NK-92 treated with Interleukin-12 subunit alpha and Interleukin-12 subunit beta, amount 100 ng/mL, for 24 hours (cell line): ENCODE results near the gene LRP2BP.
"Not testable (repeated sequence)": the region's sequence is repeated elsewhere in the genome, so short reads cannot be mapped to it uniquely, and the experiment has no call there.

Experiments
- DNase-seq: peaks from one replicate; lab custom pipeline; 2025; lab: John Stamatoyannopoulos, UW

The LRP2BP gene

GRCh38 chr4:185395956-185396723, 416 bp upstream of the LRP2BP start:
- peak; percentile 91 for DNase-seq

DNA sequence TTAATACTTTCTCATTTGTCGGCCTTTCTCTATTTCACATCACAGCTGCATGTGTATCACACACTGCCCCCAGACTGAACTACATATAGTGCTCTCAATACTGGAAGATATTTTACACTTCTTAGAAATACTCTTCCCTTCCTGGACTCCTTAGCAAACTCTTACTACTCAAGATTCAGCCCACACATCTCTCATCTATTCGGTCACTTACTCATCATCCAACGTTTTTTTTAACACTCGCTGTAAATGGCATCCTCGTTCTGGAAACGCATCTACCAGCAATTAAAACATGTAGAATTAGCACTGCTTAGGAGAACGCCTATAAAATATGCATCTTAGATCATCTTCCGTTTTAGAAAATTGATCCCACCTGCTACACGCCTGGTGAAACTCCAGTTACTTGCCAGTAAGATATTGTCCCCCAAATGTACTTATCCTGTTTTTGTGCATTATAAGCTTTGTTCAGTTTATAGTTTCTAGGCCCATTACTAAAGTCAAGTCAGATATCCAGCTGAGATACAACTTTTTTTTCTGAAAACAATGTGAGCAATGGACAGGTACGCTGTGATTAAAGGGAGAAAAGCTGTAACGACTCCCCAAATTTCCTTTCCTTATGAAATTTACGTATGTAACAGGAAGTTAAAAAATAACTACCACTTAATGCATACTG, 1.0 kb downstream of the LRP2BP start:
- no peak for DNase-seq

DNA sequence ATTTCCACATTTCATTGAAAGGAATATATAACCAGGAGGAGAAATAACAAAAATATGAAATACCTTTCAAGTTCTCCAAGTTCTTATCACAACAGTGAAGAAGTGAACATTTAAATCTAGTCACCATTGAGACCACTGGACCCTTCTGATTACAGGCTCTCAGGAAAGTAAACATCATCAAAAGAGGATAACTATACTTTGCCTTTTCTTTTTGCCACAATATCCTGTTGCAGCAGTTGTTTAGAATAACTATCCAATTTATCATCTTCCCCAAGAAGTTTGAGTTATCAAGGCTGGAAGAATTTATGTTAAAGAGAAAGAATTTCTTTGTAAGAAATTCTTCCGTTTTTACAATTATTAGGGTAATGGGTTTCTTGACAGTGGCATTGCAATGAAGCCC, 3.6 kb downstream of the LRP2BP start:
- DNase-seq: no peak

DNA sequence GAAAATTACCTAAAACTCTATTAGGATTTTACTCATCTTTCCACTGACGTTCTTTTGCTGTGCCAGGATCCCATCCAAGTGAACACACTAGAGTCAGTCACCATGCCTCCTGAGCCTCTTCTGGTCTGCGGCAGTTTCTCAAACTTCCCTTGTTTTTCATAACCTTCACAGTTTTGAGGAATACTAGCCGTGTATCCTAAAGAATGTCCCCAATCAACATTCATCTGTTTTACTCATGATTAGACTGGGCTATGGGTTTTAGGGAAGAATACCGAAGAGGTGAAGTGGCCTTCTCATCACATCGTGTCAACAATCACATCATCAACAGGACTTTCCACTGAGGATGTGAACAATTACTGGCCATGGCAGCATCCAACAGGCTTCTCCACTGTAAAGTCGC, 4.8 kb downstream of the LRP2BP start:
- DNase-seq: no peak

GRCh38 chr4:185387957-185388356, 7.8 kb downstream of the LRP2BP start:
- no peak for DNase-seq

GRCh38 chr4:185384930-185385331, 10.8 kb downstream of the LRP2BP start:
- DNase-seq: no peak

GRCh38 chr4:185384061-185384460, 11.7 kb downstream of the LRP2BP start:
- no peak for DNase-seq

GRCh38 chr4:185383451-185383850, 12.3 kb downstream of the LRP2BP start:
- no peak for DNase-seq

GRCh38 chr4:185382754-185383153, 13.0 kb downstream of the LRP2BP start:
- no peak for DNase-seq

DNA sequence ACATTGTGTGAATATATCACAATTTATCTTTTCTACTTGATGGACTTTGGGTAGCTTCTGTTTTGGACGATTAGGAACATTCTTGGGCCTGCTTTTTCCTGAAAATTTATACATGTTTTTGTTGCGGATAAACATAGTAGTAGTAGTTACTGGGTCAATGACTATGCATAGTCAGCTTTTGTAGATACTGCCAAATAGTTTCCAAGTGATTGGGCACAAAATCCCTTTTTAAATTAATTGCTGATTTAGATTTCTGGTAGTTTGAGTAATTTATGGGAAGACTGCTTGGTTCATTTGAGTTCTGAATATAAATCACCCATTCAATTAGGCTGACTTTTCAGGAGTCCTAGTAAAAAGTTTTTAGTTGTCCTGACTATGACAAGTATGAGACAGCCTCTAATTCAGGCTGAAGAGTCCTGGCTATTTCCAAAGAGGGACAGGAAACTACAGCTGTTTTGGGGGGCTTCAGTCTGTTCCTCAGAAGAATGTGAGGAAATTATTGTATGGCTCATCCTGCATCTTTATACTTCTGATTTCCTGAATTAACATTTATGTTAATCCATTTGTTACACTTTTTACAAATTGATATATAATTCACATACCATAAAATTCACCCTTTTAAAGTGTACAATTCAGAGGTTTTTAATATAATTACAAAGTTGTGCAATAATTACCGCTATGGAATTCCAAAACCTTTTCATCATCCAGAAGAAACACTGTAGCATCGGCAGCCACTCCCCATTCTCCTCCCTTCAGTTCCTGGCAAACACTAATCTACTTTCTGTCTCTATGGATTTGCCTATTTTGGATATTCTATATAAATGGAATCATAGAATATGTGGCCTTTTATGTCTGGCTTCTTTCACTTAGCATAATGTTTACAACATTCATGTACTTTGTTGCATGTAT, 14.2 kb downstream of the LRP2BP start:
- DNase-seq: no peak

DNA sequence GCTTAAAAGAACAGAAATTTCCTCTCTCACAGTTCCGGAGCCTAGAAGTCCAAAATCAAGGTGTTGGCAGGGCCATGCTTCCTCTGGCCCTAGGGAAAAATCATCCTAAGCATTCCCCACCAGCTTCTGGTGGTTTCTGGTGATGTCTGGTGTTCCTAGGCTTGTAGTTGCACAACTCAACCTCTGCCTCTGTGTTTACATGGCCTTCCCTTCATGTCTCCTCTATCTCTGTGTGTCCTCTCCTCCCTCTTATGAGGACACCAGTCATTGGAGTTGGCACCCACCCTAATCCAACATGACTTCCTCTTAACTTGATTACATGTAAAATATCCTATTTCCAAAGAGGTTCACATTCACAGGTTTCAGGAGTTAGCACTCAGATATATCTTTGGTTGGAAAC, 15.4 kb downstream of the LRP2BP start:
- no peak for DNase-seq

- no peak for DNase-seq
Measured at GRCh38 chr4:185379326-185380295, 16.1 kb downstream of the LRP2BP start.

- DNase-seq: no peak
Measured at GRCh38 chr4:185378264-185378663, 17.5 kb downstream of the LRP2BP start.

- no peak for DNase-seq
Measured at GRCh38 chr4:185374573-185374972, 21.2 kb downstream of the LRP2BP start.

- DNase-seq: no peak
Measured at GRCh38 chr4:185374027-185374426, 21.7 kb downstream of the LRP2BP start.

GRCh38 chr4:185371702-185372101, 24.0 kb downstream of the LRP2BP start:
- no peak for DNase-seq

DNA sequence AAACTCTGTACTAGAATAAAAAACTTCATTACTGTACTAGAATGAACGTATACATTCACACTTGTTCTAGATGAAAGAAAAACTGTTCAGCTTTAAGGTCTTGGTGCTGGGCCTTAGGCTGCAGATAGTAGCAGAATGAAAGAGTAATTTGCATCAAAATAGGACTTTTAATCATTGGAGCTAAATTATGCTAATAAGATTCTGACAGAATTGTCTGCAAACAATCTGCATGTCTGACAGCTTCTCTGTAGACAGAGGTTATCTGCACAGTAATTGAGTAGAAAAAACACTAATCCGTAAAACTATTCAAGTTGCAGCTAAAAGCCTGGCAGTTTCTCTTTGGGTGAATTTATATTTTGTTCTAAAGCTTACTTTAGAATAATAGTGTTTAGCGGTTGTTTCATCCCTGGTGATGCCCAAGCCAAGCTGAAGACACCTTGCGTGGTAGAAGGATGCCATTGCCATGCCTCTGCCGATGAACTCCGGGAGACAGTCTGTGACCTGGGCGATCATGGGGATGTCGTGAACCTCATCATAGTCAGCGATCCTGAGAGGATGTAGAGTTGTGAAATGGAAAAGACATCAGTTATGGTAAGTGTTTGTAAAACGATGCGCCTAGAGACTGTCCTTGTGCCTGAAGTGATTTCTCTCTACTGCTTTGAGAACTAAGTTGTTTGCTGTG, 25.3 kb downstream of the LRP2BP start:
- DNase-seq: no peak

DNA sequence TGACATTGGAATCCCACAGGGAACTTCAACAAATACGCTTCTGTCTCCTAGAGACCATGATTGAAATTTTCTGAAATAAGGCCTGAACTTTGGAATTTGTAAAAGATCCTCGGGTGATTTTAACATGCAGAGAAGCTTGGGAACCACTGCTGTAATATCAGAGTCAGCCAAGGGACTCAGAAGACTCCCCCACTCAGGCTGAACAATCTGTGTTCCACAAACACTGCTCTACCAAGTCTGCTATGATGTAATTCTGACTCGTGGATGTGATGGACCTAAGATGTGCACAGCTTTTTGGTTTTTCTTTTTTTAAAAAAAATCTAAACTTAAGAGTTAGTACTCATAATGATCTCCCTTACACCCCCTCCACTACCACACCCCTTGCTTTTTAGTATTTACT, 26.0 kb downstream of the LRP2BP start:
- no peak for DNase-seq

GRCh38 chr4:185364886-185365285, 30.8 kb downstream of the LRP2BP start:
- no peak for DNase-seq

- DNase-seq: no peak
Measured at GRCh38 chr4:185363251-185363650, 32.5 kb downstream of the LRP2BP start.

- not testable (repeated sequence) for DNase-seq
Measured at GRCh38 chr4:185362570-185362969, 33.2 kb downstream of the LRP2BP start.
